GM12873 (cell line): Measurements from ENCODE around the gene ASCC1.

Experiments
- CTCF ChIP-seq: IDR thresholded peaks from 2 replicates; pipeline ENCODE4 v1.5.1; 2012; ENCODE audit warnings: low read depth, mild to moderate bottlenecking, moderate library complexity, low read length, control low read depth; ENCODE audit not compliant: insufficient read depth; ENCODE audit errors: missing control alignments

Gene ASCC1

GRCh38 chr10:72068901-72069446, 147.1 kb downstream of the ASCC1 start:
- TF ChIP-seq CTCF, result no peak

- TF ChIP-seq CTCF, result no peak
Observed at GRCh38 chr10:72068126-72068765, 147.8 kb downstream of the ASCC1 start.

DNA sequence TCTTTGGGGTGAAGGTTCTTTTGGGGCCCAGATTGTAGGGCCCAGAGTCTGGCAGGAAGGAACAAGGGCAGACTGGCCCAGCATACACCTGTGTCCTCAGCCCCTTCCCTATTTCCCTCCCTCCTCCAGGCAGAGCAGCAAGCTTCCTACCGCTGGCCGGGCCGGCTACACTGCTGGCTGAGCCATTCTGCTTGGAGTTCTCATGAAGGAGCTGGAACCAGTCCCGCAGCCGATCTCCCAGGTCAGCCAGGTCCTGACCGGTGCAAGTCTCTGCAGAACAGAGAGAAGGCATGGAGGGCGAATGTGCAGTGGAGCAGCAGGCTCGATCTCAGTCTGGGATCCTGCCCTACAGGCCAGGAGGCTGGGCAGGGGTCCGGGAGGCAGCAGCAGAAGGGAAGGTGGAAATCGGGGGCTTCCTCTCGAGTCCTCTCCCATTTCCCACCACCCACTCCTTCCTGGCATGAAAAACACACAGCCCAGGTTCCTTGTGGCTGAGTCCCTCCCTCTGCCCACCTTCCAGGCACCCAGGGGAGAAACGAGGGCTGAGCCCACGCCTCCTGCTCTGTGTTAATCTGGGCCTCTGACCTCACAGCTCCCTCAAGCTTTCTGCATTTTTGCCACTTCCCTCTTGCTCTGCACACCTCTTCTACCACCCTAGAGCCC, 148.5 kb downstream of the ASCC1 start:
- TF ChIP-seq CTCF, result no peak

DNA sequence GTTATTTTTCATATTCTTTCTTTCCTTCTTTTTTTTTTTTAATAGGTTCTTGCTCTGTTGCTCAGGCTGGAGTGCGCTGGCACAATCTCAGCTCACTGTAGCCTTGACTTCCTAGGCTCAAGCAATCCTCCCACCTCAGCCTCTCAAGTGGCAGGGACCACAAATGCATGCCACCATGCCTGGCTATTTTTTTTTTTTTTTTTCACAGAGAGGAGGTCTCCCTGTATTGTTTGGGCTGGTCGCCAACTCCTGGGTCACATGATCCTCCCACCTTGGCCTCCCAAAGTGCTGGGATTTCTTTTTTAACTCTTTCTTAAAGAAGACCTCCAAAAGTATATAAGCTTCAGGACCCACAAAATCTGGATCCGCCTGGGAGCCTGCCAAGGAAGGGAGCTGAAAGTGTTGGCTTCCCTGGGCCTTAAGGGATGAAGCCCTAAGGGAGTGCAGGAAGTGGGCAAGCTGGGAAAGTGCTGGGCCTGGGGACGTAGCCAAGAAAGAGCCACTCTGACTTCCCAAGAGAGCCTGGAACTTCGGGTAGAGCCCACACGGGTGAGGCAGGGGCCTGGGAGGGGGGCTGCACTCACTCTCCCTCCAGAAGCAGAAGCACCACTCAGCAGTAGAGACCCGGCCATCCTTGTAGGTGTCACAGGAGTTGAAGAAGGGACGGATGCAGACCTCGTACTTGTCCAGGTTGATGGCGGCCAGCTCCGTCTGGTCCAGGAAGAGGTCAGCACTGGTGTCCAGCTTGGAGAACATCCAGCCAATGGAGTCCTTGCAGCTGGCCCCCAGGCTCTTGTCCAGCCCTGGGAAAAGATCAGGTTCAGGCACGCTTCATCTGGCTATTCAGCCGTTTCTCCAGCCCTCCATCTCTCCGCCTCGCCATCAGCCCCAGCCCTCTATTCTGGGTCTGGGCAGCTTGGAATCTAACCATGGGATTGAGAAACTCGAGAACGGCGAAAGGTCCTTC, 149.5 kb downstream of the ASCC1 start:
- TF ChIP-seq CTCF, result no peak

GRCh38 chr10:72065439-72066025, 150.5 kb downstream of the ASCC1 start:
- TF ChIP-seq CTCF, result no peak

- no peak for TF ChIP-seq CTCF
Observed at GRCh38 chr10:72063703-72064391, 152.2 kb downstream of the ASCC1 start.
